ENCODE results near the gene ZDHHC11B. TPM values are rescaled to one million over a fixed set of nuclear protein-coding genes. Genes with fewer than 3 reads are reported as not detected.

The ZDHHC11B gene
- total RNA-seq, 1 donor from 2014 or later = 20.0 TPM

DNA sequence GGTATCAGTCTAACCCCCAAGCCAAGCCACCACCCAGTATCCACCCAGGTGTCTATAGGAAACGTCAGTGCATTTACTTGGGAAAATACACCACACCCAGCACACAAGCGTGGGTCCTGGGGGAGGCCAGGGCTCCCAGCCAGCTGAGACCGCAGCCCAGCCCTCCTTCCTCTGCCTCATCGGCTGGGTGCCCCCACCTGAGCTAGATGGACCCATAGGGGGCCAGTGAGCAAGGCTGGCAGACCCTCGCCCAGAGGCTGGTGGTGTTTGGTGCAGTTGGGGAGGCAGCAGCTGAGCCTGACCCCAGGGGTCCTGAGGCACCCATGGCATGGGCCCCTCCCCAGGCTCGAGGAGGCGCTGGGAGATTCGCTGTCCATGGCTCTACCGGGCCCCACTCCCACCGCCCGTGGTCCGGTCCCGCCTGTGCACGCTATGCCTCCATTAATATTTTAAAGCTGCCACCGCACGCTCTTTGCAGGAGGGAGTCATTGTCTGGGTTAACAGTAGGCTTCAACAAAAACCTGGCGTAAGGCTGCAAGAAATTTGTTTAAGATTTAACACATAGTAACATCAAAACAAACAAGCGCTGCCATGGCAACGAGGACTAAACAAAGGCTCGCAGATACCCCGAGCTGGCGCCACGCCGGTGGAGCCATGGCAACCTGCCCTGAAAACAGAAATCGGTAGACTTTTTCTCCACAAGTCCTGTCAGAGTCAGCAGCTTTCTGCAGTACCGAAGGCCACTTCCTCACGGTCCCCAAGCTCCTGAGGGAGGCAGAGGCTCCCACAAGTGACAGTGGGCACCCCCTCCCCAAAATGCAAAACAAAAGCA is 112.0 kb downstream of the ZDHHC11B start:
- peak; percentile 25 for ATAC-seq
- intact Hi-C loops (cut with micrococcal nuclease) = no loop called here
- peak; percentile 88 for DNase-seq

DNA sequence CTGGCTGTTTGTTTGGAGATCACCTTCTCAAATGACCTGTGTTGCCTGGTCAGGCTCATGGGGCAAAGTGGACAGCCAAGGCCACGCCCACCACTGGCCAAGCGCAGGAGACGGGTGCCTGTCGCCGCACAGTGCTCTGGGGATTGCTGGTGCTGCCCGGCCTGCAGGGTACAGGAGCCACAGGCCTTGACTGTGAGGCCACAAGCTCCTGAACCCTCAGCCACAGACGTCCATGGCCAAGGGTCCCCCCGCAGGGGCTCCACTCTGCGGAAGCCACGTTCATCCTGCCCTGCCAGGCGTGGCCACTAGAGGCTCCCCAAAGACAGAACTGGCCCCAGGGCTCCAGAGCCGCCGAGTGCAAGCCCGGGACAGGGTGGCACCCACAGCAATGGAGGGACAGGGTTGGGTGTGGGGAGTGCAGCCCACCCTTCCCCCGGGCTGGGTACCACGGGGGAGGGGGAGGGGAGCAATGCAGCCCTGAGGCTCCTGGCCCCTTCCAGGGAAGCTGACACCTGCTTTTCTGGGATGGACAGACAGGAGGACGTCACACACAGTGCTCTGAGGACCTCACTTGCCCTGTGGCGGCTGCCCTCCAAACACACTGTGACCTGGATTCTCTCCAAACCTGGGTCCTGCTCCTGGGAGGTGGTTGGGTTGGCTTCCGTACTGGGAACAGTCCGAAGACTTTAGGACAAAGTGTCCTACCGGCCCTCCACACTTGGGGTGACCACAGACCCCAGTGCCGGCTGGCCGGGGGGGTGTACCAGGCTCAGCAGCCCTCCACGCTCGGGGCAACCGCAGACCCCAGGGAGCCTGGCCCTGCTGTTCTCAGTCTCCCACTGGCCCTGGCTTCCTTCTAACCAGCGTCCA is 112.8 kb downstream of the ZDHHC11B start:
- ATAC-seq (peak; percentile 73), DNase-seq (peak; percentile 86)
- intact Hi-C loops (cut with micrococcal nuclease) = no loop called here

DNA sequence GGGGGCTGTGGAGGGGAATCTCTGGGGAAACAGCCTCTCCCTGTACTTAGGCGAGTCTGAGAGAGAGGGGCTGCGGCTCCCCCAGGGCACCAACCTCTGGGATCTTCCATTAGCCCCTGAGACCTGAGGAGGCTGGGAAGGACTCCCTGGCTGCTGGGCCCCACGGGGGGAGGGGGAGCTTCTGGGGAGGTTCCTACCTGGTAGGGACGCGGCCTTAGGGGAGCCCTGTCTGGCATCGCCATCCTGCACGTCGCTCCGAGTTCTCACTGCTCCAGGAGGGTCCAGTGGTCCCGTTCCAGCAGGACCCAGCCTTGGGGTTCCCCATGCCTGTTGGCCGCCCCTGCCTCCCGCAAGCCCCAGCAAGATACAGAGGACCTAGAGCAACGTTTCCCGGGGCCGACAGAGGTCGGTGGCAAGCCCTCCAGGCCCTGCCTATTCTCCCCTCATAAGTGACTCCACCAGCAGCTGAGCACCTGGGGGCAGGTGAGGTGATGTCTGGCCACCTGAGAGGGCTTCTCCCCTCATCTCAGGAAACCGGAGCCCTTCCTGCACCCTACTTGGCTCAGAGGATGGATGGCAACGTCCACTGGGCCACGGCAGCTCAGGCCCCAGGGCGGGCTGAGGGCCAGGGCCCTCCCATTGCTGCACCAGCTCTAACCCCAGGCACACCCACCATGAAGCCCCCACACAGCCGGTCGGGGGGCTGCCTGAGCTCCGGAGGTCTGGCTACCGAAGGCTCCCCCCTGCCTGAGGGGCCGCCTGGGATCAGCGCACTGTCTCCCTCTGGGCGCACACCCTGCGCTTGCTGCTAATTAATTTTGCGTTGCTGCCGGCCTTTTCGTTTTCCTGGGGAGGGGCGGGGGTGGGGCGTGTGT is 113.9 kb downstream of the ZDHHC11B start:
- ATAC-seq (no peak), DNase-seq (no peak)
- intact Hi-C loops (cut with micrococcal nuclease) = no loop called here

DNA sequence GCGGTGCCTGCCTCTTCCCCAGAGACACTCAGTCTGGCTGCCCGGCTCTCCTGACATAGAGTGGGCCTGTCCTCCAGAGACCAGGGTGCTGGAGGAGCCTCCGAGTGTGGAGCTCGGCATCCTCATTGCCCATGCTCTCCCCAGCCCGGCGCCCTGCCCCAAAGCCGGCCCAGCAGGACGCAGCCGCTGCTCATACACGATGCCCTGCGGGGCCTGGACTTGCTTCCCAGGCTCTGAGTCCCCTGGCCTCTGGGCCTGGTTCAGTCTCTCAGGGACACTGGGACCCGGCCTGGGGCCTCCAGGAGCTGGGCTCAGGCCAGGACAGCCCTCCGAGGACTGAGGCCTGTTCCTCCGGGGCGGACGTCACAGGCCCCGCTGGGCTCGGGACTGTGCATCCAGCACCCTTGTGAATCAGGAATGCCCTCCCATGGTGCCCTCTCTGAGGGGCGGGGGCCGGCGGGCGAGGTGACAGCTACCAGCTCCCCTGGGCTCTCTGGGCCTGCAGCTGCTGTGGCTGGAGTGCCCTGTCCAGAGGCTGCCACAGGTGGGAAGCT is 114.6 kb downstream of the ZDHHC11B start:
- no peak for ATAC-seq
- intact Hi-C loops (cut with micrococcal nuclease) = no loop called here
- peak; percentile 35 for DNase-seq

DNA sequence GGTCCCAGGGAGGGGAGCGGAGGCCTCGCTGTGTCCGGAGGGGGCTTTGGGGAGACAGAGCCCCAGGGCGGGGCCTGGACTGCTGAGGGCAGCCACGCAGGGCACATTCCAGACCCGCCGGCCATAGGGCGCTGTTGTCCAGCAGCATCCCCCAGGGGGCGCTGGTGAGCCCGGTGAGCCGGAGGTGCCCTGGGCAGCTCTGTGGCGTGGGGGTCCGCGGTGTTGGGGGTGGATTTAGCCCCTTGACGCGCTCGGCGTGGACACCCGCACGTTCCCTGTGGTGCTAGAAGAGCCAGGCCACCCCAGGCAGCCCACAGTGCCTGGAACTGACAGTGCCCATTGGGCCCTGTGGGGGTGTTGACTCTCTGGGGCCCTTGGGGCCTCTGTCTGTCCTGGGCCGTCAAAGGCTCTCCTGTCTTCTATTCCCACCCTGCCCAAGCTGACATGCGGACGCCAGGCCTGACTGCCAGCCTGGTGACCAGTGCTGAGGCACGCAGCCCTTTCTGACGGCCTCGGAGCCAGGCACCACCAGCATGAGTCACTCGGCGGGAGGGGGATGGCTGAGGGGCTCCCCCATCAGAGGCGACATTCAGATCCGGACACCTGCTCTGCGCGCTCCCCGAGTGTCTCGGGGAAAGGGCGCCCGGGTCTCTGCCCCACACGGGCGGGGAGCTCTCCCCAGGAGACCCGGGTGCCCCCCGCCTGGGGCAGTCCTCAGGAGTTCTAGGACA is 115.3 kb downstream of the ZDHHC11B start:
- ATAC-seq (no peak), DNase-seq (peak; percentile 34)
- intact Hi-C loops (cut with micrococcal nuclease) = no loop called here

DNA sequence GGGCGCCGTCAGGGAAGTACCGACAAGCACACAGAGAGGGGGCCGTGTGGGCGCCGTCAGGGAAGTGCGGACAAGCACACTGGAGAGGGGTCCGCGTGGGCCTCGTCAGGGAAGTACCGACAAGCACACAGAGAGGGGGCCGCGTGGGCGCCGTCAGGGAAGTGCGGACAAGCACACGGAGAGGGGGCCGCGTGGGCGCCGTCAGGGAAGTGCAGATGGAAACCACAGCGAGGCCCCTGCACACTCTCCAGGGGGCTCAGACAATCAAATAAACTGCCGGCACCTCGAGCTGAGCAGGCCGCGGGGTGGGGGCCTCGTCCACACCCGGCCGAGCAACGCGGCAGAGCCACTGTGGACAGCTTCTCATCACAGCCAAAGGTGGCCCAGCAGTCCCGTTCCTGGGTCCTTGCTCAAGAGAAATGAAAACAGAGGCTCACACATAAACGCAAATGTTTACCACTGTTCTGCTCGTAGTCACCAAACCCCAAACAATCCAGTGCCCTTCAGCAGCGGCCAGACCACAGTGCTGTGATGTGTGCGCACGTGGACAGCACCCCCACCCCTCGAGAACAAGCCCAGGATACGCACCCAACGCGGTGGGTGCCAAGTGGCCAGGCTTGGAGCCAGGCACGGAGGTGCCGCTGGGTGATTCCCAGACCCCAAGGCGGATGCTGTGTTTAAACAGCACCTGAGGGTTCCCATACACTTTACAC is 116.1 kb downstream of the ZDHHC11B start:
- ATAC-seq (no peak), DNase-seq (no peak)
- intact Hi-C loops (cut with micrococcal nuclease) = no loop called here

DNA sequence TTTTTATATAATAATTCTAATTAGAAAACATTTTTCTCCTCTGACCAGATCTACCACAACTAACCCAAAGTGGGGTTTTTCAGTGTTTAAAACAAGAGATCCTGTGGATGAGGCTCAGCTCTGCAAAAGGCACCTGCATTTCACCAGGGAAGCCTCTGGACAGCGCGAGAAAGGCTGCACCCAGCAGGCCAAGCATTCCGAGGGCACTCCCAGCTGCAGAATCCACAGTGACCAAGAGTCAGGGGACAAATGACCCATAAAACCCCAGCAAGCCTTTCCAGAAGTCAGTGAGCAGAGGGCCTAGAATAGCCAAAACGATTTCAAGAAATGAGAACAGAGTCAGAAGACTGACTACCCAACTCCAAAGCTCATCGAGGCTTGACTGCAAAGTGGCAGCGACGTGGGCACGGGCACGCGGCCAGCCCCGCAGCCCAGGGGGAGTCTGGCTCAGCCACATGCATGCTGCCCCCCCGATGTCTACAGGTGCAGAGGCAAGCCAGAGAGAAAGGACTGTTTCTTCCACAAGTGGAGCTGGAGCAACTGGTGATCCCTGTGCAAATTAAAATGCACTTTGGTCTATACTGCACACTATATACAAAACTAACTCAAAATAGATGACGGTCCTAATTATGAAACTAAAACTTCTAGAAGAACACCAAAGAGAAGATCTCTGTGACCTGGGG is 117.6 kb downstream of the ZDHHC11B start:
- intact Hi-C loops (cut with micrococcal nuclease) = no loop called here
- ATAC-seq (no peak), DNase-seq (no peak)

DNA sequence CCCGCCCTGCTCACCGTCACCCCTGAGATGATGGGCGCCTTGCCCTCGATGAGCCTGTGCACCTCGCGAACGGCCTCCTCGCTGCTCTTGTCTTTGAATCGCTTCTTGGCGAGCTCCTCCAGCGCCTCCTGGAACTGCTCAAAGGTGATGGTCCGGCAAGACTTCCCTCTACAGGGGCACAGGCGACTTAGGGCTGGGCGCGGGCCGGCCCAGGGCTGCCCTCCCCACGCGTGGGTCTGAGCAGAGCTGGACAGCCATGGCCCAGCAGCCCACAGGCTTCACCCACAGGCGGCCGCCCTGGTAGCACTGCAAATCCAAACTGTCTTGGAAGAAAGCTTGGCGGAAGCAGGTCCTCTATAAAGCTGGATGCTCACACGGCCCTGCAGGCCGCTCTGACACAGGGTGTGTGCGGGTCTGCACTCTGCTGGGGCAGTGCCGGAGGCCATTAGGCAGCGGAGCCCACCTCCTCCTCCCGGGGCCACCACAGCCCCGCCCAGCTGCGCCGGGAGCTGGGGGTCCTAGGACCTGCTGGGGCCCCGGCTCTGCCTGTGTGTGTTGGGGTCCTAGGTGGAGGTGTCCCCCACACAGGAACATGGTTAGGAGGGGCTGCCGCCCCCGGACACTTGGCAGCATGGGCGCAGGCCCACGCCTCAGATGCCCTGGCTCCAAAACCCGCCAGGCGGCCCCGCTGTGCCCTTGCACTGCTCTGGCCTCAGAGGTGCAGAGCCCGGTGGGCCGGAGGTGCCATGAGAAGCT is 118.4 kb downstream of the ZDHHC11B start:
- ATAC-seq (no peak), DNase-seq (peak; percentile 18)

DNA sequence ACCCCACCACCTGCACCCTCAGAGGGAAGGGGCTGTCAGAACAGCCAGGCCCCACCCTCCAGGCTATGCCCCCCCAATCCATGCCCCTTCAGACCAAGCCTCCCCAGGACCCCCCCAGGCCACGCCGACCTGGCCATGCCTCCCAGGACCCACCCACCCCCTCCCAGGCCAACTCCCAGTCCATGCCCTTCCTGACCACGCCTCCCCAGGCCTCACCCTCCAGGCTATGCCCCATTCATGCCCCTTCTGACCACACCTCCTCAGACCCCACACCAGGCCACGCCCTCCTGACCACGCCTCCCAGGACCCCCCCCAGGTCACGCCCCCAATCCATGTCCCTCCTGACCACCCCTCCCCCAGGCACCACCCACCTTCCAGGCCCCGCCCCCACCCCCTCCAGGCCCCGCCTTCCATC is 119.0 kb downstream of the ZDHHC11B start:
- intact Hi-C loops (cut with micrococcal nuclease) = no loop called here
- DNase-seq (no peak), ATAC-seq (no peak)

More for the DNA sequence above, 118.4 kb downstream of the ZDHHC11B start:
- intact Hi-C loops (cut with micrococcal nuclease) = no loop called here

DNA sequence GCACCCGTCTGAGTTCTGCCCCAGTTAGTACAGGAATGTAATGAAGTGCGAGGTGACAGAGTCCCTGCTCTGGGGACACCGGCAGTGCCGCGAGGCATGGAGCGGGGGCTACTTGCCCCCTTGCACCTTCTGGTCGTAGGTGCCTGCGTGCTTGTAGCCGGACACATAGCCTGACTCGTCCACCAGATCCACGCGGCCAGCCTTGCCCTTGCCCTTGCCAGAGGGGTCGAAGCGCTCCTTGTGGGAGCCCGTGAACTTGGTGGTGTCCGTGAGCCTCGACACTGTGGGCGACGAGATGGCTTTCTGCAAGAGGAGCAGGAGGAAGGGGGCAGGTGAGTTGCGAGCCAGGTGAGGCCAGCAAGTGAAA is 119.6 kb downstream of the ZDHHC11B start:
- ATAC-seq = no peak
- DNase-seq = peak; percentile 27
- intact Hi-C loops (cut with micrococcal nuclease) = no loop called here

DNA sequence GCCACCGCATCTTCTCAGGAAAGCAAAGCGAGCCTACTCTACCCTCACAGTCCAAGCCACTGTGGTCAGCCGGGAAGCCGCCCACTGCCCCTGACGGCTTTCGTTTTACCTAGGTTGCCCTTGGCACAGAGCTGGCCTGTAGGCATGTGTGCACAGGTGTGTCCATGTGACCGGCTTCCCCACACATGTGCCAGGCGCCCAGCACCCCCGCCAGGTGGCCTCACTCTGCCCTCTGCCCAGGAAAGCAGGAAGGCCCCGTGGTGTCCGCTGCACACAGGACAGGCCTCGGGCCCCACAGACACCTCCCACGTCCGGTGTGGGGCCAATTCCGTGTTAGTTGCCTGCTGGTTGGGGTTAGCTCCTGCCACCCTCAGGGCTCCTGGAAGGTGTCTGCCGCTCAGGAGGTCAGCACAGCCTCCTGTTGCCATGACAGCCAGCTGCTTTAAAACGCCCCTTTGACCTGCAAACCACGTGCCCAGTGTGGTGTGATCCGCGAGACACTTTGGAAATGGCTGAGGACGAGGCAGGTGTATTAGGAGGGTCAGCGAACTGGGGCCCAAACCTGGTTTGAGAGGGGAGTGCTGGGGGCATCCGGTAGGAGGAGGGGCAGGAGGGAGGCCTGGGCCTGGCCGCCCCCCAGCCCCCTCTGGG is 120.1 kb downstream of the ZDHHC11B start:
- intact Hi-C loops (cut with micrococcal nuclease) = no loop called here
- no peak for ATAC-seq
- DNase-seq = no peak

DNA sequence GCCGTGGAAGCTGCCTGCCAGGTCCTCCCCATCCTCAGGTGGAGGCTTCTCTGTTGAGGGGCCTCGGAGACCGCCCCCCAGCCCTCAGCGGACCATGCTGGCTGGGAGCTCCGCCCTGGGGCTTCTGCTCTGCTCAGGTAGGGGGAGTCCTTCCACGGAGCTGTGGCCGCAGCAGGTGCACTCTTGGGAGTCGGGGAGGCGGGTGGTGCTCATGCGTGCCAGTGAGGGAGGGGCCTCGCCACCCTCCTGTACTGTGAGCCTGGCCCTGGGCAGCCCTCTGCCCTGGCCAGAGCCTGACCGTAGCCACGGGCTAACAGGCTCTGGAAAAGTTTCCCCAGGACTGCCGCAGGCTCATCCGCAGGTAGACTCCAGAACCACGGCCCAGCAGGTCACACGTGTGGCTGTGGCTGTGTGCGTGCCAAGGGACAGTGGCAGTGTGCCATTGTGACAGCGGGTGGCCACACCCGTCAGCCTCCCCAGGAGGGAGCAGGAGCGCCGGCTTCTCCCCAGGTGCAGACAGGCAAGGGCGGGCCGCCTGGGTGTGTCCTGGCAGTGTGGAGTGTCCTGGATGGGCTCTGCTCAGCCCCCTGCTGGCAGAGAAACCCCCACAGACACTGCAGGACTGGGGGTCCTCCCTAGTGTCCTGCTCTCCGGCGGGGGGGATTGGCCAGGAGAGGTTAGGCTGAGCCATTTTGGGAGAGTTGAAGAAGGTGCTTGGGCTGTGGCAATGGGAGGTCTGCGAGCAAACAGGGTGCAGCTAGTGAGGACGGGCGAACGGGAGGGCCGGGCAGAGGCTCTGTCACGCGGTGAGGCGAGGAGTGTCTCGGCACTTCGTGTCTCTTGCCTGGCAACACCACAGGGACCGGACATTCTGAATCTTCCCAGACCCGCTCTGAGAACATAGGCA is 120.8 kb downstream of the ZDHHC11B start:
- DNase-seq (peak; percentile 35), ATAC-seq (peak; percentile 15)
- intact Hi-C loops (cut with micrococcal nuclease) = no loop called here

DNA sequence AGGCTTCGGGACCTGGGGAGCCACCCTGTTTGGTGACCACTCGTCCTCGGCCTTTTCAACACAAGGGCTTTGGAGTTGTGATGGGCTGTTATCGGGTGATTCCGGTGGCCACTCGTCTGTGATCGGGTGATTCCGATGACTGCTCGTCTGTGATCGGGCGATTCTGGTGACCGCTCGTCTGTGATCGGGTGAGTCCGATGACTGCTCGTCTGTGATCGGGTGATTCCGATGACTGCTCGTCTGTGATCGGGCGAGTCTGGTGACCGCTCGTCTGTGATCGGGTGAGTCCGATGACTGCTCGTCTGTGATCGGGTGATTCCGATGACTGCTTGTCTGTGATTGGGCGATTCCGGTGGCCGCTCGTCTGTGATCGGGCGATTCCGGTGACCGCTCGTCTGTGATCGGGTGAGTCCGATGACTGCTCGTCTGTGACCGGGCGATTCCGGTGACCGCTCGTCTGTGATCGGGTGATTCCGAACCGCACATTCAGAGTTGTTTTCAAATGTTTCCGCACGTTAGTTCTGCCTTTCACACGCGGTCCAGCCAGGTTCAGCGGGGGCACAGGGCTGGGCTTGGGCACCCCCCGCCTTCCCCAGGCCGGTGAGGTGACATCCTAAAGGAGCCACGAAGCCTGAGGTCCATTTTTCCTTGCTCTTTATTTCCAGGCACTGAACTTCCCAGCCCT is 121.6 kb downstream of the ZDHHC11B start:
- peak; percentile 15 for DNase-seq
- no peak for ATAC-seq
- intact Hi-C loops (cut with micrococcal nuclease) = no loop called here

DNA sequence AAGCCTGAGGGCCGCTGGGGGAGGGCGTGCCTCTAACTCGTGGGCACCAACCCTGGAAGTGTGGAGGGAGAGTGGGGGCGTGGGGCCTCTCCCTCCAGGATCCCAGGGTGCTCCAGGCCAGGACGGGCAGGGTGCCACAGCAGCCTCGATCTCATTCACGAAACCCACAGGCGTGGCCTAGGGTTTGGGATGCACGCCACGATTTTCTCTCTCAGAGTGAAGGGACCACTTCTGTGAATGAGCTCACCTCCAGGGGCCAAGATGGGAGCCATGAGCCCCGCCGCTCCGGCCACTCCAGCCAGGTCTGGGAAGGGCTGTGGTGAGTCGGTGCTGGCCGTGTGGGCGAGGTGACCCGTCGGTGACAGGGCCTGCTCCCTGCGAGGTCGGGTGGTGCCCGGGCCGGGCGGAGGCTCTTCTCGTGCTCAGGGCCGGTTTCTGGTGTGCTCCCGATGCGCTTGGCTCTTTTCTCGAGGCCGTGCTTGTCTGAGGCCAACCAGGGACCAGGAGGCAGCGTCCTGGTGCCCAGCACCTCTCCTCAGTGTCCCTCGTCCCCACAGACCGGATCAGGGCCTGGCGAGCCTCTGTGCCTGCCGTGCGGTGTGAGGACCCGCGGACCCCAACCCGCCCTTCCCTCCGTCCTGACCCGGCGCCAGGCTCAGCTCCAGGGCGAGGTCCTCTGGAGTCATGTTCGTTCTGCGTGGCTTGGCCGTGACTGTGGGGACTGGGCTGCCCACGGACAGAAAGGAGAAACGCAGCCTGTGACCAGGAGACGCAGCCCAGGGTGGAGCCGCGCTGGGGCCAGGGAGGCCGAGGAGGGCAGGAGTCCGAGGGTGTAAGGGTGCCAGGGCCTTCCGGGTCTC is 122.4 kb downstream of the ZDHHC11B start:
- intact Hi-C loops (cut with micrococcal nuclease) = no loop called here
- ATAC-seq (no peak), DNase-seq (peak; percentile 22)
